Neural cell (in vitro differentiated cells): ENCODE data around the gene MYO18A. TPM values are rescaled to one million over a fixed set of nuclear protein-coding genes. Genes with fewer than 3 reads are reported as not detected.

Experiments used
- H2AFZ ChIP-seq: fragments of 200-600, 300-800 bp; sonication (generic), shearing (Covaris generic); 2 replicates; pipeline ENCODE4 v1.6.0; 2014; ENCODE audit warnings: low read depth, mild to moderate bottlenecking, antibody characterized with exemption, low read length, moderate library complexity
- H3F3A ChIP-seq: fragments of 200-600 bp; shearing (Covaris generic); 2 replicates; pipeline ENCODE4 v1.6.1; 2016; ENCODE audit warnings: mild to moderate bottlenecking, moderate library complexity, mixed read lengths, antibody characterized with exemption, low read length; ENCODE audit not compliant: insufficient read depth, poor library complexity, severe bottlenecking
- H3K27ac ChIP-seq: fragments of 200-600, 300-800 bp; sonication (generic), shearing (Covaris generic); 2 replicates; pipeline ENCODE4 v1.5.1; 2014; ENCODE audit warnings: mild to moderate bottlenecking, low read length, moderate library complexity
- H3K27me3 ChIP-seq: fragments of 300-800, 200-600 bp; sonication (generic), shearing (Covaris generic); 2 replicates; pipeline ENCODE4 v1.6.0; 2014; ENCODE audit warnings: mild to moderate bottlenecking, low read depth, low read length, moderate library complexity; ENCODE audit not compliant: insufficient read depth
- H3K36me3 ChIP-seq: fragments of 300-800, 200-600 bp; sonication (generic), shearing (Covaris generic); 2 replicates; pipeline ENCODE4 v1.5.1; 2014; ENCODE audit warnings: mild to moderate bottlenecking, antibody characterized with exemption, low read length, moderate library complexity; ENCODE audit not compliant: insufficient read depth
- H3K4me2 ChIP-seq: fragments of 300-800, 200-600 bp; sonication (generic), shearing (Covaris generic); 2 replicates; pipeline ENCODE4 v1.6.0; 2014; ENCODE audit warnings: mild to moderate bottlenecking, low read length
- H3K4me3 ChIP-seq: fragments of 300-800, 200-600 bp; sonication (generic), shearing (Covaris generic); 2 replicates; pipeline ENCODE4 v1.5.1; 2014; ENCODE audit warnings: mild to moderate bottlenecking, low read length, moderate library complexity
- H3K79me2 ChIP-seq: fragments of 200-600 bp; shearing (Covaris generic); replicated peaks from 2 replicates; pipeline ENCODE4 v1.6.0; 2014; ENCODE audit warnings: mild to moderate bottlenecking, low read length, moderate library complexity; ENCODE audit not compliant: insufficient read depth
- H3K9ac ChIP-seq: fragments of 300-800, 200-600 bp; sonication (generic), shearing (Covaris generic); 2 replicates; pipeline ENCODE4 v1.6.1; 2016; ENCODE audit warnings: mild to moderate bottlenecking, low read length, mixed read lengths
- H3K9me2 ChIP-seq: fragments of 200-600 bp; shearing (Covaris generic); 2 replicates; pipeline ENCODE4 v1.6.1; 2016; ENCODE audit warnings: mild to moderate bottlenecking, low read length, mixed read lengths; ENCODE audit not compliant: insufficient read depth
- H3K9me3 ChIP-seq: fragments of 200-600, 300-800 bp; sonication (generic), shearing (Covaris generic); 2 replicates; pipeline ENCODE4 v1.6.1; 2016; ENCODE audit warnings: mild to moderate bottlenecking, mixed run types, low read length, moderate library complexity, mixed read lengths
- H4K20me1 ChIP-seq: fragments of 200-600 bp; shearing (Covaris generic); 2 replicates; pipeline ENCODE4 v1.6.1; 2016; ENCODE audit warnings: mild to moderate bottlenecking, mixed run types; ENCODE audit not compliant: insufficient read depth
- CTCF ChIP-seq: fragments of 450-650 bp; IDR thresholded peaks from 2 replicates; pipeline ENCODE4 v1.5.1; 2014; ENCODE audit warnings: antibody characterized with exemption, mild to moderate bottlenecking, moderate library complexity; ENCODE audit not compliant: poor library complexity, severe bottlenecking
- EP300 ChIP-seq: fragments of 450-650 bp; conservative IDR thresholded peaks from 2 replicates; pipeline ENCODE4 v1.6.1; 2014; ENCODE audit warnings: antibody characterized with exemption, mild to moderate bottlenecking, moderate library complexity; ENCODE audit not compliant: poor library complexity, severe bottlenecking
- EZH2 ChIP-seq: fragments of 200-600, 300-800 bp; shearing (Covaris generic), sonication (generic); IDR thresholded peaks from 2 replicates; pipeline ENCODE4 v1.6.1; 2014; ENCODE audit warnings: antibody characterized with exemption, low read length, borderline replicate concordance, mild to moderate bottlenecking; ENCODE audit not compliant: insufficient read depth, poor library complexity, severe bottlenecking
- MXI1 ChIP-seq: fragments of 450-650 bp; conservative IDR thresholded peaks from 2 replicates; pipeline ENCODE4 v1.6.1; 2014; ENCODE audit warnings: antibody characterized with exemption, mild to moderate bottlenecking; ENCODE audit not compliant: poor library complexity, severe bottlenecking
- POLR2AphosphoS5 ChIP-seq: IDR thresholded peaks from 2 replicates; pipeline ENCODE4 v1.6.1; 2012
- RAD21 ChIP-seq: fragments of 450-650 bp; conservative IDR thresholded peaks from 2 replicates; pipeline ENCODE4 v1.6.1; 2014; ENCODE audit warnings: antibody characterized with exemption, mild to moderate bottlenecking, moderate library complexity
- SMC3 ChIP-seq: fragments of 450-650 bp; conservative IDR thresholded peaks from 2 replicates; pipeline ENCODE4 v1.6.1; 2014; ENCODE audit warnings: antibody characterized with exemption, mild to moderate bottlenecking, moderate library complexity; ENCODE audit not compliant: poor library complexity
- TAF1 ChIP-seq: IDR thresholded peaks from 2 replicates; pipeline ENCODE4 v1.6.1; 2012; ENCODE audit warnings: low read depth
- polyA plus RNA-seq: library from polyadenylated mRNA; depleted of rRNA; stranded (reverse); fragments of >200 nt; gene quantifications from 2 replicates; pipeline ENCODE4 v1.2.3, GENCODE V29; 2014
- TF ChIP-seq, protein P1 (sequence below): IDR thresholded peaks from 2 replicates; pipeline ENCODE4 v1.6.1; 2012; ENCODE audit warnings: borderline replicate concordance

The MYO18A gene
- polyA plus RNA-seq, 1 donor from 2014 or later, result 21.6 TPM

DNA sequence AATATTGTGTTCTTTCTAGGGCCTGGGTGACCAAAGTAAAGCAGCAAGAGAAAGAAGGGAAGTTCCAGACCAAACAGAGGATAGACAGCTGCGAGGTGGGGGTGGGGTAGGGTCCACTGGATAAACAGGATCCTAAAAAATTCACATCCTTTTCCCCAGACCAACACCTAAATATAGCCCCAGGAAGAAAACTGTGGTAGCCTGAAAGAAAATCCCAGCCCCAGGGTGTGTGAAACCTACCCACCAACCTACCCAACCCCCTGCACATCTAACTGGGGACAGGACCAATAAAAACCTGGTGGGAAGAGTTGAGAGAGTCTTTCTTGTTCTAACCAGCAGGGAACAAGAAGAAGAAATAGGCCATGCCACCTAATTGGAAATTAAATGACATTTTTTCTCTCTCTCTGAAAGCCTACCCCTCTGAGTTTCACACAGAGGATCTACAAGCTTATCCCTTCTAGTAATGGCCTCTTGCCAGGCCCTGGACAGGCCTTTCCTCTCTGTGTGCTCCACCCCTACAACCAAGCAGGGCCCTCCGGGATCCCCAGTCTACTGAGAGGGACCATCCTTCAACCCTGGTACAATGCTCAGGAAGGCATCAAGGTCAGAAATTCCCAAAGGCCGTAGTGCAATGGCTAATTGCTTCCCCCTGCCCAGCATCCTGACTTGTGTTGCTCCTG is 12.0 kb downstream of the MYO18A start:
- H3K27me3 ChIP-seq, result no peaks in the 10 kb centered on the region
- peaks cover 10% of the 10 kb centered on the region for H3K79me2 ChIP-seq
- no peaks in the 10 kb centered on the region for H3K9me2 ChIP-seq
- H3K9ac ChIP-seq, result no peak overlapping the region
- H2AFZ ChIP-seq, result no peak overlapping the region
- H3K36me3 ChIP-seq, result no peaks in the 10 kb centered on the region
- no peak for TF ChIP-seq MXI1
- no peaks in the 10 kb centered on the region for H3F3A ChIP-seq
- no peaks in the 10 kb centered on the region for H3K9me3 ChIP-seq
- no peaks in the 10 kb centered on the region for H4K20me1 ChIP-seq
- H3K4me2 ChIP-seq, result no peak overlapping the region
- H3K4me3 ChIP-seq, result no peak overlapping the region
- no peak overlapping the region for H3K27ac ChIP-seq

- TF ChIP-seq EZH2, result no peak
- TF ChIP-seq, protein P1, sequence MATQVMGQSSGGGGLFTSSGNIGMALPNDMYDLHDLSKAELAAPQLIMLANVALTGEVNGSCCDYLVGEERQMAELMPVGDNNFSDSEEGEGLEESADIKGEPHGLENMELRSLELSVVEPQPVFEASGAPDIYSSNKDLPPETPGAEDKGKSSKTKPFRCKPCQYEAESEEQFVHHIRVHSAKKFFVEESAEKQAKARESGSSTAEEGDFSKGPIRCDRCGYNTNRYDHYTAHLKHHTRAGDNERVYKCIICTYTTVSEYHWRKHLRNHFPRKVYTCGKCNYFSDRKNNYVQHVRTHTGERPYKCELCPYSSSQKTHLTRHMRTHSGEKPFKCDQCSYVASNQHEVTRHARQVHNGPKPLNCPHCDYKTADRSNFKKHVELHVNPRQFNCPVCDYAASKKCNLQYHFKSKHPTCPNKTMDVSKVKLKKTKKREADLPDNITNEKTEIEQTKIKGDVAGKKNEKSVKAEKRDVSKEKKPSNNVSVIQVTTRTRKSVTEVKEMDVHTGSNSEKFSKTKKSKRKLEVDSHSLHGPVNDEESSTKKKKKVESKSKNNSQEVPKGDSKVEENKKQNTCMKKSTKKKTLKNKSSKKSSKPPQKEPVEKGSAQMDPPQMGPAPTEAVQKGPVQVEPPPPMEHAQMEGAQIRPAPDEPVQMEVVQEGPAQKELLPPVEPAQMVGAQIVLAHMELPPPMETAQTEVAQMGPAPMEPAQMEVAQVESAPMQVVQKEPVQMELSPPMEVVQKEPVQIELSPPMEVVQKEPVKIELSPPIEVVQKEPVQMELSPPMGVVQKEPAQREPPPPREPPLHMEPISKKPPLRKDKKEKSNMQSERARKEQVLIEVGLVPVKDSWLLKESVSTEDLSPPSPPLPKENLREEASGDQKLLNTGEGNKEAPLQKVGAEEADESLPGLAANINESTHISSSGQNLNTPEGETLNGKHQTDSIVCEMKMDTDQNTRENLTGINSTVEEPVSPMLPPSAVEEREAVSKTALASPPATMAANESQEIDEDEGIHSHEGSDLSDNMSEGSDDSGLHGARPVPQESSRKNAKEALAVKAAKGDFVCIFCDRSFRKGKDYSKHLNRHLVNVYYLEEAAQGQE, result no peak
- no peak for TF ChIP-seq EP300
- no peak for TF ChIP-seq RAD21
- TF ChIP-seq MXI1, result no peak
- no peak for TF ChIP-seq TAF1
- TF ChIP-seq SMC3, result no peak
- TF ChIP-seq POLR2AphosphoS5, result no peak
- TF ChIP-seq CTCF, result no peak
- no peaks in the 10 kb centered on the region for H3K9me3 ChIP-seq
- no peaks in the 10 kb centered on the region for H4K20me1 ChIP-seq
- H3K4me2 ChIP-seq, result no peak overlapping the region
- no peaks in the 10 kb centered on the region for H3K36me3 ChIP-seq
- H3K4me3 ChIP-seq, result no peak overlapping the region
- no peaks in the 10 kb centered on the region for H3K27me3 ChIP-seq
- peaks cover 10% of the 10 kb centered on the region for H3K79me2 ChIP-seq
- H3K9me2 ChIP-seq, result no peaks in the 10 kb centered on the region
- no peak overlapping the region for H3K9ac ChIP-seq
- H3F3A ChIP-seq, result no peaks in the 10 kb centered on the region
- no peak overlapping the region for H2AFZ ChIP-seq
- no peak overlapping the region for H3K27ac ChIP-seq
These were observed 12.7 kb downstream of the MYO18A start for GRCh38 chr17:29167393-29168078.
